Testis (tissue), 3 donors: ENCODE data around the gene SNX3. TPM values are rescaled to one million over a fixed set of nuclear protein-coding genes. Genes with fewer than 3 reads are reported as not detected.
A peak's percentile ranks its signal among the peaks of the same experiment; 100 is the strongest.

Source experiments
- DNase-seq: peaks from one replicate; pipeline ENCODE4 v3.0.0-alpha.2; 2019
- H3K27ac ChIP-seq, 2 donors: fragments of 200-600 bp; sonication (generic); one replicate each; pipeline ENCODE4 v1.5.1; 2019
- H3K27me3 ChIP-seq: fragments of 200-600 bp; sonication (generic); one replicate; pipeline ENCODE4 v1.5.1; 2019
- H3K36me3 ChIP-seq: fragments of 200-600 bp; sonication (generic); one replicate; pipeline ENCODE4 v1.5.1; 2017; ENCODE audit warnings: low read depth; ENCODE audit errors: missing control alignments
- H3K4me1 ChIP-seq: fragments of 200-600 bp; sonication (generic); one replicate; pipeline ENCODE4 v1.5.1; 2019
- H3K4me3 ChIP-seq, 2 donors: fragments of 200-600 bp; sonication (generic); one replicate each; pipeline ENCODE4 v1.5.1; 2017 to 2019
- H3K9me3 ChIP-seq: fragments of 200-600 bp; sonication (generic); one replicate; pipeline ENCODE4 v1.5.1; 2017
- CTCF ChIP-seq, 3 experiments: fragments of 450-650 bp in 2 of 3; fragments of 200-600 bp in 1 of 3; sonication (generic) in 1 of 3; IDR thresholded peaks; one replicate each; pipeline ENCODE4 v1.5.1; 2016 to 2019; ENCODE audit warnings: antibody characterized with exemption in 3 of 3, mild to moderate bottlenecking in 2 of 3, moderate library complexity in 1 of 3
- POLR2A ChIP-seq: fragments of 450-650 bp; IDR thresholded peaks from one replicate; pipeline ENCODE4 v1.6.1; 2017; ENCODE audit warnings: antibody characterized with exemption, mild to moderate bottlenecking, moderate library complexity
- WGBS, 2 donors: methylation state at CpG; one replicate each; pipeline ENCODE4 v1.1.5; 2018; 5-methylcytosine and 5-hydroxymethylcytosine counted together
- intact Hi-C: fragments of 100-400 bp; cut with DNase I; formaldehyde crosslinking; loops from one replicate; pipeline ENCODE4 v1.15.1; 2023; ENCODE audit warnings: low total_unique reads
- polyA plus RNA-seq: library from polyadenylated mRNA; stranded (reverse); fragments of 350-450 nt; fragmentation: Illumina TruSeq; extraction: RNeasy Lipid Tissue Mini Kit (QIAGEN cat#74804); gene quantifications from one replicate; pipeline ENCODE4 v1.2.3, GENCODE V29; 2014; ENCODE audit warnings: low read depth, low replicate concordance; ENCODE audit not compliant: insufficient read depth
- total RNA-seq, 2 donors: library from RNA; depleted of rRNA; stranded (reverse); fragments of >200 nt; gene quantifications; one replicate each; pipeline ENCODE4 v1.2.3, GENCODE V29; 2016

Gene SNX3
- total and polyA plus RNA-seq, 3 donors from 2014 or later, result 125 to 252 (median 139) TPM

GRCh38 chr6:108164815-108165706 lies 95.8 kb downstream of the SNX3 start:
- peak overlapping the region in 1 of 2 donors; percentile 27 for H3K4me3 ChIP-seq
- H3K36me3 ChIP-seq, result no peaks in the 10 kb centered on the region
- no peaks in the 10 kb centered on the region for H3K27me3 ChIP-seq
- peaks cover 29% of the 10 kb centered on the region for H3K4me1 ChIP-seq
- TF ChIP-seq POLR2A (no peak), CTCF (IDR thresholded peaks at IDR 0.05) (no peak)
- WGBS, 2 donors, result 3 to 7% methylated on average over 30 to 69 of the region's 69 CpGs
- DNase-seq, result no peak
- no peaks in the 10 kb centered on the region for H3K9me3 ChIP-seq
- H3K27ac ChIP-seq, result no peak overlapping the region
- intact Hi-C loops, result no loop called here

GRCh38 chr6:108164543-108164814 lies 96.4 kb downstream of the SNX3 start:
- no peak for DNase-seq
- H3K4me3 ChIP-seq, result peak overlapping the region in 1 of 2 donors; percentile 27
- 2 to 3% methylated on average over 10 to 17 of the region's 17 CpGs for WGBS, 2 donors
- TF ChIP-seq POLR2A, result no peak
- no peak for TF ChIP-seq CTCF (IDR thresholded peaks at IDR 0.05)
- no peaks in the 10 kb centered on the region for H3K27me3 ChIP-seq
- H3K27ac ChIP-seq, result no peak overlapping the region
- H3K36me3 ChIP-seq, result no peaks in the 10 kb centered on the region
- intact Hi-C loops, result no loop called here
- peaks cover 27% of the 10 kb centered on the region for H3K4me1 ChIP-seq
- H3K9me3 ChIP-seq, result no peaks in the 10 kb centered on the region

GRCh38 chr6:108163644-108164542 lies 96.9 kb downstream of the SNX3 start:
- WGBS, 2 donors, result 3 to 5% methylated on average over 30 to 41 of the region's 41 CpGs
- H3K4me1 ChIP-seq, result peaks cover 21% of the 10 kb centered on the region
- H3K27ac ChIP-seq, result no peak overlapping the region
- TF ChIP-seq CTCF (IDR thresholded peaks at IDR 0.05) (no peak), POLR2A (no peak)
- H3K36me3 ChIP-seq, result no peaks in the 10 kb centered on the region
- DNase-seq, result no peak
- H3K27me3 ChIP-seq, result no peaks in the 10 kb centered on the region
- intact Hi-C loops, result no loop called here
- H3K4me3 ChIP-seq, result no peak overlapping the region
- H3K9me3 ChIP-seq, result no peaks in the 10 kb centered on the region

GRCh38 chr6:108163267-108163643 lies 97.6 kb downstream of the SNX3 start:
- H3K4me3 ChIP-seq, result no peak overlapping the region
- DNase-seq, result no peak
- H3K4me1 ChIP-seq, result peaks cover 15% of the 10 kb centered on the region
- intact Hi-C loops, result no loop called here
- H3K27me3 ChIP-seq, result no peaks in the 10 kb centered on the region
- WGBS, 2 donors, result 6 to 11% methylated on average over 6 of the region's 6 CpGs
- no peaks in the 10 kb centered on the region for H3K9me3 ChIP-seq
- TF ChIP-seq POLR2A, result no peak
- TF ChIP-seq CTCF (IDR thresholded peaks at IDR 0.05), result no peak
- no peak overlapping the region for H3K27ac ChIP-seq
- no peaks in the 10 kb centered on the region for H3K36me3 ChIP-seq
